SJCRH30 (cell line): ENCODE results near the gene POFUT1. TPM values are rescaled to one million over a fixed set of nuclear protein-coding genes. Genes with fewer than 3 reads are reported as not detected.
"Not testable (repeated sequence)": the region's sequence is repeated elsewhere in the genome, so short reads cannot be mapped to it uniquely, and the experiment has no call there.

Experiments
- DNase-seq, 2 experiments: peaks; one replicate each; pipeline ENCODE4 v3.0.0-alpha.2; 2015 to 2020
- H3K27ac ChIP-seq: fragments of 250-450 bp; sonication (Bioruptor Pico); 2 replicates; pipeline ENCODE4 v1.5.1; 2020; ENCODE audit warnings: mild to moderate bottlenecking, moderate library complexity
- H3K27me3 ChIP-seq: fragments of 250-450 bp; sonication (Bioruptor Pico); 2 replicates; pipeline ENCODE4 v1.5.1; 2020; ENCODE audit warnings: mild to moderate bottlenecking, moderate library complexity
- H3K36me3 ChIP-seq: fragments of 250-450 bp; sonication (Bioruptor Pico); 2 replicates; pipeline ENCODE4 v1.5.1; 2020; ENCODE audit warnings: mild to moderate bottlenecking, moderate library complexity
- H3K4me1 ChIP-seq: fragments of 250-450 bp; sonication (Bioruptor Pico); 2 replicates; pipeline ENCODE4 v1.5.1; 2020; ENCODE audit warnings: mild to moderate bottlenecking, moderate library complexity
- H3K4me3 ChIP-seq: fragments of 250-450 bp; sonication (Bioruptor Pico); 2 replicates; pipeline ENCODE4 v1.5.1; 2020; ENCODE audit warnings: mild to moderate bottlenecking, moderate library complexity
- H3K9me3 ChIP-seq: fragments of 250-450 bp; sonication (Bioruptor Pico); replicated peaks from 2 replicates; pipeline ENCODE4 v1.5.1; 2020; ENCODE audit warnings: mild to moderate bottlenecking, moderate library complexity
- total RNA-seq: library from RNA; depleted of rRNA; stranded (reverse); fragments of >200 nt; shearing (Covaris generic); gene quantifications from 2 replicates; pipeline ENCODE4 v1.2.3, GENCODE V29; 2014

Gene POFUT1
- total RNA-seq, 1 experiment from 2014 or later: 66.6 TPM

GRCh38 chr20:32195581-32195980 is 12.1 kb upstream of the POFUT1 start:
- H3K27me3 ChIP-seq: no peaks in the 10 kb centered on the region
- H3K4me3 ChIP-seq: no peak overlapping the region
- H3K9me3 ChIP-seq: no peaks in the 10 kb centered on the region
- no peaks in the 10 kb centered on the region for H3K4me1 ChIP-seq
- H3K36me3 ChIP-seq: peaks cover 71% of the 10 kb centered on the region
- DNase-seq: no peak
- H3K27ac ChIP-seq: no peak overlapping the region

- DNase-seq, H3K9me3 ChIP-seq, H3K27ac ChIP-seq, H3K4me3 ChIP-seq, H3K27me3 ChIP-seq, H3K4me1 ChIP-seq: not testable (repeated sequence)
- peaks cover 80% of the 10 kb centered on the region for H3K36me3 ChIP-seq
Measured at GRCh38 chr20:32196613-32197012, 11.1 kb upstream of the POFUT1 start.

DNA sequence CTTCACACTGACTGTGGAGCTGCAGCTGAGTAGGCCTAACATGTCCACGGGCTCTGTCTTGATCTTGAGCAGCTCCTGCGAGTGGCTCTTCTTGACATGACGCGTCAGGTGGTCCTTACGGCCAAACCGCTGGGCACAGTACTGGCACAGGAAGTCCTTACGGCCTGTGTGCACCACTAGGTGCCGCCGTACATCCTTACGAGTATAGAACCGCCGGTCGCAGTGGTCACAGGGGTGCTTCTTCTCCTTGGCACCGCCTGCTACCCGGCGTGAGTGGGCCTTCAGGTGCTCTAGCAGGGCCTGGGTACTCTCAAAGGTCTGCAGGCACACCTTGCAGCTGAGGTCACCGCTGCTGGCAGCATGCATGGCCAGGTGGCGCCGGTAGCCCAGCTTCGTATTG is 10.5 kb upstream of the POFUT1 start:
- not testable (repeated sequence) for H3K27ac ChIP-seq, DNase-seq, H3K4me1 ChIP-seq, H3K4me3 ChIP-seq, H3K9me3 ChIP-seq, H3K27me3 ChIP-seq
- H3K36me3 ChIP-seq: peaks cover 80% of the 10 kb centered on the region

DNA sequence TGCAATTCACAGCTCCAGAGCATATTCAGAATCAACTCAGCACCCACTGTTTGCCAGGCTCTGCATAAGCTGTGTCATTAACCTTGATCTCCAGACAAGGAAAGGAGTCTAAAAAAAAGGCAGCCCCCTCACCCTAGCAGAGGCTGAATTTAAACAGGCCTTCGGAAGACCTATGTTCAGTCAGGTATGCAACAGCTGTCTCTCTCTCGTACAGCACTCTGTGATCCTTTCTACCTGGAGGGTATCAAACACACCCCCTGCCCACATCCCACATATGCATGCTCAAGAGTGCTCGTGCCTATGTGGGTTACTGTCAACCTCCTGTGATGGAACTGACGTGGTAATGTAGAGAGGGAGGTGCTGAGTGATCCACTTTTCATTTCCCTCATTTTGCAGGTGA is 8.7 kb upstream of the POFUT1 start:
- Histone ChIP-seq H3K36me3 (peaks cover 78% of the 10 kb centered on the region), H3K27me3 (no peaks in the 10 kb centered on the region), H3K27ac (no peak overlapping the region), H3K4me1 (no peaks in the 10 kb centered on the region), H3K9me3 (no peaks in the 10 kb centered on the region), H3K4me3 (no peak overlapping the region)
- DNase-seq: no peak

DNA sequence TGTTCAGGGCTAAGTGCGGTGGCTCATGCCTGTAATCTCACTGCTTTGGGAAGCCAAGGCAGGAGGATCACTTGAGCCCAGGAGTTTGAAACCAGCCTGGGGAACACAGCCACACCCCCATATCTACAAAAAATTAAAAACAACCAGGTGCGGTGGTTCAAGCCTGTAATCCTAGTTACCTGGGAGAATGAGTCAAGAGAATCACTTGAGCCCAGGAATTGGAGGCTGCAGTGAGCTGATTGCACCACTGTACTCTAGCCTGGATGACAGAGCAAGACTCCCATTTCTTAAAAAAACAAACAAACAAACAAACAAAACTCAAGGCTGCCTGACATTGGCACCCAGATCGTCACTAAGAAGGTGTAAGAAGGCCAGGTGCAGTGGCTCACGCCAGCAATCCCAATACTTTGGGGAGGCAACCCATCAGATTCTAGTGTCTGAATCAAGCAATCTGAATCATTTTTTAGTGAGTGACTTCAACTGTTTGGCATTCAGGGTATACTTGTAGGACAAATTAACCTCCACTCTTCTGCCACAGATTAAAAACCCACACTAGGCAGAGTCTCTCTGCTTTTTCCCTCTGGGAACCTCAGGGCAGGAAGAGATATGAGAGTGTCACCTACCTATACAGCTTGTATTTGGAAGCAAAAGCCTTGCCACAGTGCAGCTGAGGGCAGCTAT is 6.2 kb upstream of the POFUT1 start:
- no peak for DNase-seq
- Histone ChIP-seq H3K36me3 (peaks cover 60% of the 10 kb centered on the region), H3K9me3 (no peaks in the 10 kb centered on the region)

GRCh38 chr20:32201977-32202363 is 5.7 kb upstream of the POFUT1 start:
- no peak for DNase-seq

More for the DNA sequence above, 6.2 kb upstream of the POFUT1 start:
- Histone ChIP-seq H3K27me3 (no peaks in the 10 kb centered on the region), H3K4me1 (peaks cover 2% of the 10 kb centered on the region; the same call in 1 of the 2 replicates), H3K4me3 (no peak overlapping the region), H3K27ac (no peak overlapping the region)

DNA sequence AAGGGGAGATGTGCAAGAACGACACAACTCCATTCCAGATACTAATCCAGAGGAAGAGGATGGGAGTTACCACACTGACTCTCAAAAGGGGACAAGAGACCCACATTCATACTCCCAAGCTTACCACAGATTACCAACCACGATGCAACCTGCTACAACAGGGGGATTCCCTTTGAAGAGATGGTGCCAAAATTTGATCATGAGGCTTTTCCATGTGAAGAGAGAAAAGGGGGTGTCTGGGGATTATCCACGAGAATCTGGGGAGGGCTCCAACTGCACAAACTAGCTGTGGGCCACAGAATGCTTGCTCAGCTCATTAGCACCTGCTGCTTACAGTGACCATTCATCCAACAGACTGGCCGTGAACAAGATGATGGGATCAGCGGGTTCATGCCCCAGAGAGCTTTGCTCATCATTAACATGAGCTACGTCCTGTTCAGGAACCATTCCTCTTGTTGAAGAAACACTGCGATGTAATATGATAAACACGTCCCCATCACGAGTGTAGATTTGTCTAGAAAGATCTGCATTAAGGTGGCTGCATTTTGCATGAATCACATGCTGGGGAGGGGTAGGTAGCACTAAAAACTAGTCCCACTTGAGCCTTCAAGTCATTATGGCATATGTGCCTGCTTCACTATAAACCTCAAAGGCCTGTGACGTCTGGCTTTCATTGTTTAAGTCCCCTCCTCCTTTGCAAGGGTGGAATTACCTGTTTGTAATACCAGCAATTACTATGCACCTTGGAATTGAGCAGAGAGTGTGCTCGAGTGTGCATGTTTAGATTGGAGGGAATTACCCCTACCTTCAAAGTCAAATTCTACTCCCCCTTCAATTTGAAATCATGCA is 4.1 kb upstream of the POFUT1 start:
- Histone ChIP-seq H3K4me3 (no peak overlapping the region), H3K9me3 (no peaks in the 10 kb centered on the region), H3K36me3 (peaks cover 44% of the 10 kb centered on the region), H3K4me1 (peaks cover 9% of the 10 kb centered on the region; the same call in 1 of the 2 replicates), H3K27me3 (no peaks in the 10 kb centered on the region), H3K27ac (no peak overlapping the region)
- no peak for DNase-seq

More at GRCh38 chr20:32201977-32202363, 5.7 kb upstream of the POFUT1 start:
- H3K4me3 ChIP-seq: no peak overlapping the region
- H3K9me3 ChIP-seq: no peaks in the 10 kb centered on the region
- peaks cover 59% of the 10 kb centered on the region for H3K36me3 ChIP-seq
- H3K4me1 ChIP-seq: peaks cover 6% of the 10 kb centered on the region; the same call in 1 of the 2 replicates
- H3K27ac ChIP-seq: no peak overlapping the region
- no peaks in the 10 kb centered on the region for H3K27me3 ChIP-seq

GRCh38 chr20:32204205-32205109 is 3.2 kb upstream of the POFUT1 start:
- Histone ChIP-seq H3K36me3 (peaks cover 35% of the 10 kb centered on the region), H3K9me3 (no peaks in the 10 kb centered on the region), H3K27ac (no peak overlapping the region), H3K4me3 (no peak overlapping the region), H3K4me1 (peaks cover 14% of the 10 kb centered on the region), H3K27me3 (no peaks in the 10 kb centered on the region)
- DNase-seq: no peak

GRCh38 chr20:32205110-32205842 is 2.4 kb upstream of the POFUT1 start:
- DNase-seq: no peak
- H3K9me3 ChIP-seq: no peaks in the 10 kb centered on the region
- H3K27me3 ChIP-seq: no peaks in the 10 kb centered on the region
- peaks cover 22% of the 10 kb centered on the region for H3K4me1 ChIP-seq
- H3K36me3 ChIP-seq: peaks cover 27% of the 10 kb centered on the region
- no peak overlapping the region for H3K4me3 ChIP-seq
- no peak overlapping the region for H3K27ac ChIP-seq

DNA sequence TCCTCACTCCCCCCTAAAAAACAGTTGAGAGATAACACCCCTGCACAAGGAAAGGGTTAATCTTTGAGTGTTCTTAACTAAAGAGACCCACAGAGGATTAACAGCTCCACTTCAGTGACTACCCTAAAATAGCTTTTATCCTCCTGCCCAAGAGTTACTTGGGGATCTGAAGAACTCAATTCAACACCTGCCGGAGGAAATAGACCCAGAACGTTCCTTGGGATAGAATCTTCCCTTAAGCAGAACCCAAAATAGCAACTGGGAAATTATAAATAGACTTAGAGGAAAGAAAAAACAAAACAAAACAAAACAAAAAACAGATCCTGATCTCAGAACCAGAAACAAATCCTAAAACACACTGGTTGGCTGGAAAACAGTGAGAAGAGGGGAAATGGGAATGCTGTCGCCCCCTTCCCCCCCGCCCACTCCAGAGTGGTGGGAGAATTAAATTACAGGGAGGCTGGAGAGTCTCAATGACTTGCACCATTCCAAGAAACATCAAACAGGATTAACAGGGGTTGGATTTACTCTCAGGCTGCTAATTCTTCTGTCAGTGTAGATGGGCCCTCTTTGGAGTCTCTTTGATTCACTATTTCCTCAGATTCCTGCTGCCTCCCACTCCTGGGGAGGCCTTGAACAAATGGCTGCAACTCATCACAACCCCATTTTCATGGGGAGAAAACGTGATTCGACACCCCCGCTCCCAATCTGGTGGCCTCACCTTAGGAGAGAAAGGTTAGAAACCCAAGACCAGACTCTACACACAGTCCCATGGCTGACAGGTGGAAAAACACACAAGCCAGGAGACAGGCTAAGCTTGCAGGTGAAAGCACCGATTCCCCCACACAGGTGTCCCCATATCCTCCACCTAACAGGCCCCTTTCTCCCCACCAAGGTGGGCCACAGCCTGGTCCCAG is 1.6 kb upstream of the POFUT1 start:
- Histone ChIP-seq H3K27ac (no peak overlapping the region), H3K4me3 (peak overlapping the region; percentile 95), H3K27me3 (no peaks in the 10 kb centered on the region), H3K36me3 (peaks cover 23% of the 10 kb centered on the region), H3K4me1 (peaks cover 29% of the 10 kb centered on the region), H3K9me3 (no peaks in the 10 kb centered on the region)
- no peak for DNase-seq

DNA sequence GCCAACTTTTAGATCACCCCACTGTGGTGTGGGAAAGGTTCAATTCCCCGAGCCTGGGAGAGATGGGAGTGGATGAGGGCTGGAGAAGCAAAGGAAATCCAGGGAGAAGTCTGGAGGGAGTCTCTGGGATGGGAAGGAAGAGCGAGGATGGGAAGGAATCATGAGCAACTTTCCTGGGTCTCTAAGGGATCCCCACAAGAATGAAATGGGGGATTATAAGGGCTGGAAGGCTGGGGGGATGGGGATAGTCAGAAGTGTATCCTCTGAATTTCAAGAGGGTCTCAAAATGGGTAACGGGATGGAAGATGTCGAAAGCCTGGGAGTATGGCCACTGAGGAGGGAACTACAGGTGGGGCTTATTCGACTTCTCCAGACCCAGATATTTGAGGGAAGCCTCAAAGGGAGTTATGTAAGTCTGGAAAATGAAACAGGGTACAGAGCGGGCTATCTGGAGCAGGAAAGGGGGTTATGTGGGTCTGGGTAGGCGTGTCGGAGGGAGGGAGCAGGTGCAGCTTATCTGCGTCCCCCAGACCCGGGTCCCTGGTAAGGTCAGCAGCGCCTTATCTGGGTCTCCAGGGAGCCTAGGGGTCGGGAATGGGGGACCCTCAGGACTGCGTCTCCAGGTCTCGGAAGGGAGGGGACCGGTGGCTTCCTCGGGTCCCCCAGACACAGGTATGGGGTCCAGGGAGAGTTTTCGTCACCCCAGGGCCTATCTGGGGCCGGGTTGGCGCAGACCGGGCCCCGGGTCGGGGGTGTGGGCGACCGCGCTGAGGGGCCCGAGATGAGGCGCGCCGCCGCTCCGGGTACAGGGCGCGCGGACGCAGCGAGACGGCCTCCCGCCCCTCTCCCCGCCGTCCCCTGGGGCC is 687 bp upstream of the POFUT1 start:
- peak; percentile 17 to 41 for DNase-seq
- Histone ChIP-seq H3K36me3 (peaks cover 21% of the 10 kb centered on the region; the same call in 1 of the 2 replicates), H3K4me3 (peak overlapping the region; percentile 95)

DNA sequence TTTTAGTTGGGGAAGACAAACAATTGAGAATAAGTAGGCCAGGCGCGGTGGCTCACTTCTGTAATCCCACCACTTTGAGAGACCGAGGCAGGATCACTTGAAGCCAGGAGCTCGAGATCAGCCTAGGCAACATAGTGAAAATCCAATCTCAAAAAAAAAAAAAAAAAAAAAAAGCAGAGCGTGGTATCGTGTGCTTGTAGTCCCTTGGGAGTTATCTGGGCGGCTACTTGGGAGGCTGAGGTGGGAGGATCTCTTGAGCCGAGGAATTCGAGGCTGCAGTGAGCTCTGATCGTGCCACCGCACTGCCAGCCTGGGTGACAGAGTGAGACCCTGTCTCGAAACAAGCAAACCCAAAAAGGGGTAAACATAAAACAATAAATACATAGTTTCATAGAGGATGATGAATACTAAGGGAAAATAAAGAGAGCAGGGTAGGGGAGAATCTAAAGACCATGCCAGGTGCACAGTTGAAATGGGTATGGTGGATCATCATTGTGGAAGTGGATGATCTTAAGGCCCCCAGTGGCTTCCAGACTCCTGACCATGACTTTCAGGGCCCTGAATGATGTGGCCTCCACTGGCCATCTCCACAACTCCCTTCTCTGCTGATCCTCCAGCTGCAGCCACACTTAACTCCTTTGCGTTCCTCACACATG is 947 bp downstream of the POFUT1 start:
- peak in 1 of 2 experiments; percentile 33 for DNase-seq
- no peaks in the 10 kb centered on the region for H3K9me3 ChIP-seq
- H3K4me3 ChIP-seq: peak overlapping the region; percentile 95
- H3K27me3 ChIP-seq: no peaks in the 10 kb centered on the region
- H3K36me3 ChIP-seq: peaks cover 22% of the 10 kb centered on the region
- peaks cover 29% of the 10 kb centered on the region for H3K4me1 ChIP-seq
- H3K27ac ChIP-seq: no peak overlapping the region

More for the DNA sequence above, 687 bp upstream of the POFUT1 start:
- Histone ChIP-seq H3K27me3 (no peaks in the 10 kb centered on the region), H3K4me1 (peaks cover 29% of the 10 kb centered on the region), H3K9me3 (no peaks in the 10 kb centered on the region), H3K27ac (peak overlapping the region; percentile 51)
